ENCODE data around the gene CHD6.

DNA sequence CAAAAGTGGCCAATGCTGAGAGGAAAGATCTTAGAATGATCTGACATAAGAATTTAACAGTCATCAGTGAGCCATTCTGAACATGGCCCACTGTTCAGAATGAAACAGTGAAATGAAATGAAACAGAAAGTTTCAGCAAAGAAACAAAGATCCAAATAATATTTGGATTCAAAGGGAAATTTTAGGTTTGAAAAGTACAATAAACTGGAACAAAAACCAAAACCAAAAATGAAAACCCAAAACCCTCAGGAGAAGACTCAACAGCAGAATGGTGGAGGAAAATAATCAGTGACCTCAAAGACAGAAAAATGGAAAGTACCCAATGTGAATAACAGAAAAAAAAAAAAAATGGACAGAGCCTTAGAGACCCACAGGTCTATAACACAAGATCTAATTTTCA, 185.4 kb downstream of the CHD6 start:
- TF ChIP-seq, protein P1, sequence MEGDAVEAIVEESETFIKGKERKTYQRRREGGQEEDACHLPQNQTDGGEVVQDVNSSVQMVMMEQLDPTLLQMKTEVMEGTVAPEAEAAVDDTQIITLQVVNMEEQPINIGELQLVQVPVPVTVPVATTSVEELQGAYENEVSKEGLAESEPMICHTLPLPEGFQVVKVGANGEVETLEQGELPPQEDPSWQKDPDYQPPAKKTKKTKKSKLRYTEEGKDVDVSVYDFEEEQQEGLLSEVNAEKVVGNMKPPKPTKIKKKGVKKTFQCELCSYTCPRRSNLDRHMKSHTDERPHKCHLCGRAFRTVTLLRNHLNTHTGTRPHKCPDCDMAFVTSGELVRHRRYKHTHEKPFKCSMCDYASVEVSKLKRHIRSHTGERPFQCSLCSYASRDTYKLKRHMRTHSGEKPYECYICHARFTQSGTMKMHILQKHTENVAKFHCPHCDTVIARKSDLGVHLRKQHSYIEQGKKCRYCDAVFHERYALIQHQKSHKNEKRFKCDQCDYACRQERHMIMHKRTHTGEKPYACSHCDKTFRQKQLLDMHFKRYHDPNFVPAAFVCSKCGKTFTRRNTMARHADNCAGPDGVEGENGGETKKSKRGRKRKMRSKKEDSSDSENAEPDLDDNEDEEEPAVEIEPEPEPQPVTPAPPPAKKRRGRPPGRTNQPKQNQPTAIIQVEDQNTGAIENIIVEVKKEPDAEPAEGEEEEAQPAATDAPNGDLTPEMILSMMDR (IDR thresholded peaks at IDR 0.05; ENCODE audit: insufficient read depth, low read length): no peak
- TF ChIP-seq GABPA (IDR thresholded peaks at IDR 0.05; ENCODE audit: low read depth): no peak
- no peak for TF ChIP-seq POLR2AphosphoS5 (IDR thresholded peaks at IDR 0.05; ENCODE audit: low read depth)
- TF ChIP-seq SPI1 (IDR thresholded peaks at IDR 0.05; ENCODE audit: borderline replicate concordance, low read depth): no peak
- TF ChIP-seq, protein P2, sequence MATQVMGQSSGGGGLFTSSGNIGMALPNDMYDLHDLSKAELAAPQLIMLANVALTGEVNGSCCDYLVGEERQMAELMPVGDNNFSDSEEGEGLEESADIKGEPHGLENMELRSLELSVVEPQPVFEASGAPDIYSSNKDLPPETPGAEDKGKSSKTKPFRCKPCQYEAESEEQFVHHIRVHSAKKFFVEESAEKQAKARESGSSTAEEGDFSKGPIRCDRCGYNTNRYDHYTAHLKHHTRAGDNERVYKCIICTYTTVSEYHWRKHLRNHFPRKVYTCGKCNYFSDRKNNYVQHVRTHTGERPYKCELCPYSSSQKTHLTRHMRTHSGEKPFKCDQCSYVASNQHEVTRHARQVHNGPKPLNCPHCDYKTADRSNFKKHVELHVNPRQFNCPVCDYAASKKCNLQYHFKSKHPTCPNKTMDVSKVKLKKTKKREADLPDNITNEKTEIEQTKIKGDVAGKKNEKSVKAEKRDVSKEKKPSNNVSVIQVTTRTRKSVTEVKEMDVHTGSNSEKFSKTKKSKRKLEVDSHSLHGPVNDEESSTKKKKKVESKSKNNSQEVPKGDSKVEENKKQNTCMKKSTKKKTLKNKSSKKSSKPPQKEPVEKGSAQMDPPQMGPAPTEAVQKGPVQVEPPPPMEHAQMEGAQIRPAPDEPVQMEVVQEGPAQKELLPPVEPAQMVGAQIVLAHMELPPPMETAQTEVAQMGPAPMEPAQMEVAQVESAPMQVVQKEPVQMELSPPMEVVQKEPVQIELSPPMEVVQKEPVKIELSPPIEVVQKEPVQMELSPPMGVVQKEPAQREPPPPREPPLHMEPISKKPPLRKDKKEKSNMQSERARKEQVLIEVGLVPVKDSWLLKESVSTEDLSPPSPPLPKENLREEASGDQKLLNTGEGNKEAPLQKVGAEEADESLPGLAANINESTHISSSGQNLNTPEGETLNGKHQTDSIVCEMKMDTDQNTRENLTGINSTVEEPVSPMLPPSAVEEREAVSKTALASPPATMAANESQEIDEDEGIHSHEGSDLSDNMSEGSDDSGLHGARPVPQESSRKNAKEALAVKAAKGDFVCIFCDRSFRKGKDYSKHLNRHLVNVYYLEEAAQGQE (IDR thresholded peaks at IDR 0.05; ENCODE audit: insufficient replicate concordance, low read depth): no peak
